Heart left ventricle (tissue), 16 donors: ENCODE measurements around the gene PSAT1. TPM values are rescaled to one million over a fixed set of nuclear protein-coding genes. Genes with fewer than 3 reads are reported as not detected.

Experiments used
- ATAC-seq, 4 donors: fragments of 200-7000 bp; cut with Tn5 transposase; one replicate each; pipeline ENCODE4 v1.9.1; 2020 to 2022; ENCODE audit warnings: moderate library complexity in 4 of 4, mild to moderate bottlenecking in 3 of 4, moderate number of reproducible peaks in 1 of 4
- DNase-seq, 5 donors: peaks; one replicate each; pipeline ENCODE4 v3.0.0-alpha.2; 2020
- H3K27ac ChIP-seq, 12 donors: fragments of 200-600 bp; sonication (generic) in 4 of 12; one replicate each; pipeline versions ENCODE4 v1.5.0 to v1.8.0; 2016 to 2022; ENCODE audit warnings: mild to moderate bottlenecking in 2 of 12
- H3K27me3 ChIP-seq, 9 donors: fragments of 200-600 bp; sonication (generic) in 2 of 9; one replicate each; pipeline versions ENCODE4 v1.5.1 to v1.8.0; 2016 to 2022; ENCODE audit warnings: mild to moderate bottlenecking in 3 of 9
- H3K36me3 ChIP-seq, 9 donors: fragments of 200-600 bp; sonication (generic) in 2 of 9; one replicate each; pipeline versions ENCODE4 v1.5.0 to v1.8.0; 2018 to 2022; ENCODE audit warnings: mild to moderate bottlenecking in 2 of 9
- H3K4me1 ChIP-seq, 12 donors: fragments of 200-600 bp; sonication (generic) in 4 of 12; one replicate each; pipeline versions ENCODE4 v1.5.0 to v1.8.0; 2016 to 2022; ENCODE audit warnings: mild to moderate bottlenecking in 3 of 12
- H3K4me3 ChIP-seq, 12 donors: fragments of 200-600 bp; sonication (generic) in 4 of 12; one replicate each; pipeline versions ENCODE4 v1.5.0 to v1.8.0; 2017 to 2022; ENCODE audit warnings: mild to moderate bottlenecking in 9 of 12, moderate library complexity in 4 of 12
- H3K9me3 ChIP-seq, 12 donors: fragments of 200-600 bp; sonication (generic) in 4 of 12; one replicate each; pipeline versions ENCODE4 v1.5.0 to v1.8.0; 2016 to 2022; ENCODE audit warnings: mild to moderate bottlenecking in 1 of 12
- POLR2A ChIP-seq, 2 donors: fragments of 450-650 bp; IDR thresholded peaks; one replicate each; pipeline ENCODE4 v1.6.1; 2017; ENCODE audit warnings: antibody characterized with exemption in 2 of 2, mild to moderate bottlenecking in 2 of 2, moderate library complexity in 2 of 2
- WGBS, 4 donors: extraction: QIAGEN DNeasy Blood & Tissue Kit in 2 of 4; methylation state at CpG; one replicate each; pipeline versions ENCODE4 v1.1.5 to v1.1.7; 2013 to 2018; 5-methylcytosine and 5-hydroxymethylcytosine counted together
- intact Hi-C, 10 donors: fragments of 100-400 bp; cut with DNase I; formaldehyde crosslinking; loops; one replicate each; pipeline versions ENCODE4 v1.11.1 to v1.14.2; 2022
- polyA plus RNA-seq, 2 donors: library from polyadenylated mRNA; stranded (reverse); fragments of 200-250 nt; gene quantifications; one replicate each; pipeline ENCODE4 v1.2.3, GENCODE V29; 2013
- total RNA-seq, 9 donors: library from RNA; depleted of rRNA in 2 of 9; stranded (reverse); fragments of >200 nt in 2 of 9; fragmentation: NEBNext Ultra II Directional in 3 of 9; extraction: Animal tissue kit (Norgen Biotek cat#: 25700) in 3 of 9; gene quantifications; one replicate each; pipeline versions ENCODE4 v1.1.0 to v1.2.4, GENCODE V29; 2016 to 2023
- TF ChIP-seq, protein P1 (sequence below), 12 donors: fragments of 200-600 bp; sonication (generic) in 4 of 12; IDR thresholded peaks; one replicate each; pipeline versions ENCODE4 v1.5.0 to v1.8.0; 2018 to 2022; ENCODE audit warnings: antibody characterized with exemption in 12 of 12, mild to moderate bottlenecking in 5 of 12
- donor health status: ischemic (EF 13 %, LVEDD 7.1; RV severe dilation, severe dysfunction).
- donor health status: healthy with polysubstance abuse.
- donor health status: DM: no; HTN: yes; CAD: no.
- donor health status: DM: no; HTN: no; CAD: no.
- donor health status: ischemic (EF 25% LVEDD 6.9; RV normal size, moderate dysfunction).
- donor health status: ischemic (EF 25% LVEDD 5.7; RV mildly dilated, moderate dysfunction).
- donor health status: healthy.
- donor health status: DM: yes; HTN: yes; CAD: no.
- donor health status: ischemic (EF 35%, LVEDD 5.7; RV mildly dilated, moderate dysfunction).
- donor health status: nonischemic (EF 11% LVEDD 7.7; RV severe dilation, severe dysfunction).
- donor health status: DM: yes; HTN: yes; CAD: no.
- donor health status: PGD.
- donor health status: ischemic (EF 29% LVEDD 5.4; RV normal size, mild dysfunction).
- donor health status: nonischemic (EF 23%, LVEDD 6.1; RV moderate dilation, normal function).

The PSAT1 gene
- total and polyA plus RNA-seq, 11 donors = 0.20 to 3.1 (median 0.62) TPM

DNA sequence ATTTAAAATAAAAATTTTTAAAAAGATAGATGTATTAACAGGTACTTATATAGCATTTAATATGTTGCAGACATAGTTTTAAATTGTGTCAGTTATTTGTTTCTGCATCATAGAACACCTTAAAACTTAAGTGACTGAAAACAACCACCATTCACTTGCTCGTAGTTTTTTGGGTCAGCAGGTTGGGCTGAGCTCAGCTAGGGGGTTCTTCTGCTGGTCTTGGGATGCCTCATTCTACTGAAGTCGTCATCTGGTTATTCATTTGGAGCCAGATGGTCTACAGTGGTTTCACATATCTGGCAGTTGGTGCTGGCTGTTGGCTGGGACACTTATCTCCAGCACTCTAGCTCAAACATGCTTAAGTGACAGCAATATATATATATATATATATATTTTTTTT is 29.6 kb downstream of the PSAT1 start:
- H3K4me1 ChIP-seq = peaks cover 0 to 11% (median 0%) of the 10 kb centered on the region in 12 donors
- 80 to 91% (median 86%) methylated on average over 2 of the region's 2 CpGs for WGBS, 4 donors
- intact Hi-C loops = no loop called here
- DNase-seq = no peak
- no peaks in the 10 kb centered on the region for H3K36me3 ChIP-seq
- no peaks in the 10 kb centered on the region for H3K9me3 ChIP-seq
- H3K4me3 ChIP-seq = no peak overlapping the region
- ATAC-seq = no peak
- TF ChIP-seq POLR2A (IDR thresholded peaks at IDR 0.05) = no peak
- TF ChIP-seq, protein P1, sequence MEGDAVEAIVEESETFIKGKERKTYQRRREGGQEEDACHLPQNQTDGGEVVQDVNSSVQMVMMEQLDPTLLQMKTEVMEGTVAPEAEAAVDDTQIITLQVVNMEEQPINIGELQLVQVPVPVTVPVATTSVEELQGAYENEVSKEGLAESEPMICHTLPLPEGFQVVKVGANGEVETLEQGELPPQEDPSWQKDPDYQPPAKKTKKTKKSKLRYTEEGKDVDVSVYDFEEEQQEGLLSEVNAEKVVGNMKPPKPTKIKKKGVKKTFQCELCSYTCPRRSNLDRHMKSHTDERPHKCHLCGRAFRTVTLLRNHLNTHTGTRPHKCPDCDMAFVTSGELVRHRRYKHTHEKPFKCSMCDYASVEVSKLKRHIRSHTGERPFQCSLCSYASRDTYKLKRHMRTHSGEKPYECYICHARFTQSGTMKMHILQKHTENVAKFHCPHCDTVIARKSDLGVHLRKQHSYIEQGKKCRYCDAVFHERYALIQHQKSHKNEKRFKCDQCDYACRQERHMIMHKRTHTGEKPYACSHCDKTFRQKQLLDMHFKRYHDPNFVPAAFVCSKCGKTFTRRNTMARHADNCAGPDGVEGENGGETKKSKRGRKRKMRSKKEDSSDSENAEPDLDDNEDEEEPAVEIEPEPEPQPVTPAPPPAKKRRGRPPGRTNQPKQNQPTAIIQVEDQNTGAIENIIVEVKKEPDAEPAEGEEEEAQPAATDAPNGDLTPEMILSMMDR (IDR thresholded peaks at IDR 0.05) = no peak
- H3K27ac ChIP-seq = no peak overlapping the region
- peaks cover 0 to 6% (median 0%) of the 10 kb centered on the region in 9 donors for H3K27me3 ChIP-seq

DNA sequence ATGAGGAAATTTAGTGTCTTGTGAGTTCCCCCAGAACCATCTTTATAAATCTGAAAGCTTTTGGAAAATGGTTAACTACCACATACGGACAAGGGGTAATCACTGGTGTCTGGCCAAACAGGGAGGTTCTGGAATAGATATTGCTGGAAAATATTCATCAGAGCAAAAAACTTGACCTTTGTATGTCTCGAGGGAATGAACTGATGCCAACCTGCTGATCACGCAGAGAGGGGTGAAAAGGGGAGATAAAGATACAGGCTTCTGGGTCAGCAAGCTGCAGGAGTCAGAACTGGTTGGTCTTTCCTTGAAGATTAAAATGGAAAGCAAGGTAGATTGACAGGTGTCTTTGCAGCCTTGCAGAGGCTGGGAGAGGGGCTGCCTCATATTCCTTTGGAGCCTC is 35.5 kb downstream of the PSAT1 start:
- TF ChIP-seq, protein P1 (IDR thresholded peaks at IDR 0.05) = no peak
- TF ChIP-seq POLR2A (IDR thresholded peaks at IDR 0.05) = no peak
- peaks cover 0 to 5% (median 0%) of the 10 kb centered on the region in 12 donors for H3K9me3 ChIP-seq
- no peak overlapping the region for H3K4me3 ChIP-seq
- DNase-seq (no peak), ATAC-seq (no peak)
- H3K27ac ChIP-seq = no peak overlapping the region
- intact Hi-C loops = no loop called here
- WGBS, 4 donors = 70 to 78% (median 75%) methylated on average over 3 of the region's 3 CpGs
- no peaks in the 10 kb centered on the region for H3K4me1 ChIP-seq
- no peaks in the 10 kb centered on the region for H3K36me3 ChIP-seq
- peaks cover 0 to 8% (median 0%) of the 10 kb centered on the region in 9 donors for H3K27me3 ChIP-seq

DNA sequence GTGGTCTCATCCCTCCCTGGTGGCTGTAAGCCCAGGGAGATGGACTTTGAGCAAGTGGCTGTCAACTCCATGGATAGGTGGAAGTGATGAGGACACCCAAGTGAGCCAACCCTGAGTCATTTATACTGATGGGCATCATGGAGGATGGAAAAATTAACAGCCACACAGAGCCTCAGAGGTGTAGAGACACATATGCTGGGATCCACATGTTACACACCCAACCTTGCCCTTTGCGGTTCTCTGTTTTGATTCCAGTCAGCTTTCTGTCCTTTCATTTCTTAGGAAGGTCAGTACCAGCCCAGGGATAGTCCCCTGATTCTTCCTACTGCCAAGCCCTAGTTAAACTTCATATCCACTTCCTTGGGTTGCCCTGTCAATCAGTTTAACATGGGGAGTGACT is 51.9 kb downstream of the PSAT1 start:
- no peaks in the 10 kb centered on the region for H3K27me3 ChIP-seq
- H3K9me3 ChIP-seq = no peaks in the 10 kb centered on the region
- H3K4me3 ChIP-seq = no peak overlapping the region
- 100% methylated on average over 1 of the region's 1 CpG for WGBS, 4 donors
- ATAC-seq (no peak), DNase-seq (no peak)
- no peaks in the 10 kb centered on the region for H3K36me3 ChIP-seq
- H3K4me1 ChIP-seq = no peaks in the 10 kb centered on the region
- TF ChIP-seq, protein P1 (IDR thresholded peaks at IDR 0.05) = no peak
- no peak for TF ChIP-seq POLR2A (IDR thresholded peaks at IDR 0.05)
- intact Hi-C loops = no loop called here
- no peak overlapping the region for H3K27ac ChIP-seq

DNA sequence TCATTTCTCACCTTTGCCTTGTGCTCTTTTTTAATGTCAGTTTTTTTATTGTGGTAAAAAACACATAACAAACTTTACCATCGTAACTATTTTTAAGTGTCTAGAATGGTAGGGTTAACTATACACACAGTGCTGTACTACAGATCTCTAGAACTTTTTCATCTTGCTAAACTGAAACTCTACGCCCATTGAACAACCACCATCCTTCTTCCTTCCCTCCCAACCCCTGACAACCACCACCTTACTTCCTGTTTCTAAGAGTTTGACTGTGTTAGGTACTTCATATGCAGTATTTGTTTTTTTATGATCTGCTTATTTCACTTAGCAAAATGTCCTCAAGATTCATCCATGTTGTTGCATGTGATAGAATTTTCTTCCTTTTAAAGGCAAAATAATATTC is 54.9 kb downstream of the PSAT1 start:
- no peak overlapping the region for H3K4me3 ChIP-seq
- ATAC-seq = no peak
- no peaks in the 10 kb centered on the region for H3K27me3 ChIP-seq
- H3K36me3 ChIP-seq = no peaks in the 10 kb centered on the region
- no peaks in the 10 kb centered on the region for H3K9me3 ChIP-seq
- no peak for DNase-seq
- WGBS, 4 donors = 75 to 81% (median 76%) methylated on average over 2 of the region's 2 CpGs
- H3K4me1 ChIP-seq = no peaks in the 10 kb centered on the region
- TF ChIP-seq, protein P1 (IDR thresholded peaks at IDR 0.05) = no peak
- no peak for TF ChIP-seq POLR2A (IDR thresholded peaks at IDR 0.05)
- intact Hi-C loops = no loop called here
- H3K27ac ChIP-seq = no peak overlapping the region
